ENCODE data around the gene DENND1B.

DNA sequence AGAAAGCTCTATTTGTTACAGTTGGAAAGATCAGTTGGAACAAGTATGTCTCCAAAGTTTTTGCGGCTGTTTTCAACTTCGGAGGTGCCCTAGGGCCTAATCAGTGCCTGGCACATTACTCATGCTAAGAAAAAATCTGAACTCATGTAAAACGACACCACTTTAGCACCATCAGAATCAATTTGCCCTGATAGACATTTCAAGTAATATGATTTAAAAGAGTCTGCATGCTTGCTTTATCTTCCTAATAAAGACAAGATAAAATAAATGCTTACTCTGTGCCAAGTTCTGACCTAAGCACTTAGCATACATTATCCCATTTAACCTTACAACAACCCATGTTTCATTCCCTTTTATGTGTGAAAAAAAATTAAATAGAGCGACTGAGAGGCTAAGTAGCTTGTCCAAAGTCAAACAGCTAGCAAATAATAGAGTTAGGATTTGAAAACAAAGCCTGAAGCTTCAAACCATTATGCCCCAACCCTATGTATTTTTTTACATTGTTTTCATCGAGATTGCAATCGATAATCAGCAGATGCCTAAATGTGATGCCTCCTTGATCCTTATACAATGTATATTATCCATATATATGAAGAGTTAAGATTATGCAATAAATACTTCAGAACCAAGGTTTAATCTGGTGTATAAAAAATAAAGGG is 91.3 kb downstream of the DENND1B start:
- TF ChIP-seq, protein P1, sequence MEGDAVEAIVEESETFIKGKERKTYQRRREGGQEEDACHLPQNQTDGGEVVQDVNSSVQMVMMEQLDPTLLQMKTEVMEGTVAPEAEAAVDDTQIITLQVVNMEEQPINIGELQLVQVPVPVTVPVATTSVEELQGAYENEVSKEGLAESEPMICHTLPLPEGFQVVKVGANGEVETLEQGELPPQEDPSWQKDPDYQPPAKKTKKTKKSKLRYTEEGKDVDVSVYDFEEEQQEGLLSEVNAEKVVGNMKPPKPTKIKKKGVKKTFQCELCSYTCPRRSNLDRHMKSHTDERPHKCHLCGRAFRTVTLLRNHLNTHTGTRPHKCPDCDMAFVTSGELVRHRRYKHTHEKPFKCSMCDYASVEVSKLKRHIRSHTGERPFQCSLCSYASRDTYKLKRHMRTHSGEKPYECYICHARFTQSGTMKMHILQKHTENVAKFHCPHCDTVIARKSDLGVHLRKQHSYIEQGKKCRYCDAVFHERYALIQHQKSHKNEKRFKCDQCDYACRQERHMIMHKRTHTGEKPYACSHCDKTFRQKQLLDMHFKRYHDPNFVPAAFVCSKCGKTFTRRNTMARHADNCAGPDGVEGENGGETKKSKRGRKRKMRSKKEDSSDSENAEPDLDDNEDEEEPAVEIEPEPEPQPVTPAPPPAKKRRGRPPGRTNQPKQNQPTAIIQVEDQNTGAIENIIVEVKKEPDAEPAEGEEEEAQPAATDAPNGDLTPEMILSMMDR (IDR thresholded peaks at IDR 0.05 in 2 of 3, conservative IDR thresholded peaks at IDR 0.05 in 1 of 3; ENCODE audit: insufficient read depth in 2 of 3, low read depth in 1 of 3, low read length in 3 of 3), result no peak
- no peak for TF ChIP-seq MAFF (IDR thresholded peaks at IDR 0.05; ENCODE audit: low read length)
- TF ChIP-seq ESRRB (CRISPR knock-in tag; IDR thresholded peaks at IDR 0.05; ENCODE audit: borderline replicate concordance), result no peak
- TF ChIP-seq, protein P2, sequence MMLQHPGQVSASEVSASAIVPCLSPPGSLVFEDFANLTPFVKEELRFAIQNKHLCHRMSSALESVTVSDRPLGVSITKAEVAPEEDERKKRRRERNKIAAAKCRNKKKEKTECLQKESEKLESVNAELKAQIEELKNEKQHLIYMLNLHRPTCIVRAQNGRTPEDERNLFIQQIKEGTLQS (IDR thresholded peaks at IDR 0.05), result no peak
- TF ChIP-seq, protein P2 (CRISPR knock-in tag; conservative IDR thresholded peaks at IDR 0.05), result no peak
- TF ChIP-seq POLR2A (conservative IDR thresholded peaks at IDR 0.05), result no peak
- TF ChIP-seq GTF2F1 (IDR thresholded peaks at IDR 0.05; ENCODE audit: low read depth, low read length), result no peak
- TF ChIP-seq, protein P3, sequence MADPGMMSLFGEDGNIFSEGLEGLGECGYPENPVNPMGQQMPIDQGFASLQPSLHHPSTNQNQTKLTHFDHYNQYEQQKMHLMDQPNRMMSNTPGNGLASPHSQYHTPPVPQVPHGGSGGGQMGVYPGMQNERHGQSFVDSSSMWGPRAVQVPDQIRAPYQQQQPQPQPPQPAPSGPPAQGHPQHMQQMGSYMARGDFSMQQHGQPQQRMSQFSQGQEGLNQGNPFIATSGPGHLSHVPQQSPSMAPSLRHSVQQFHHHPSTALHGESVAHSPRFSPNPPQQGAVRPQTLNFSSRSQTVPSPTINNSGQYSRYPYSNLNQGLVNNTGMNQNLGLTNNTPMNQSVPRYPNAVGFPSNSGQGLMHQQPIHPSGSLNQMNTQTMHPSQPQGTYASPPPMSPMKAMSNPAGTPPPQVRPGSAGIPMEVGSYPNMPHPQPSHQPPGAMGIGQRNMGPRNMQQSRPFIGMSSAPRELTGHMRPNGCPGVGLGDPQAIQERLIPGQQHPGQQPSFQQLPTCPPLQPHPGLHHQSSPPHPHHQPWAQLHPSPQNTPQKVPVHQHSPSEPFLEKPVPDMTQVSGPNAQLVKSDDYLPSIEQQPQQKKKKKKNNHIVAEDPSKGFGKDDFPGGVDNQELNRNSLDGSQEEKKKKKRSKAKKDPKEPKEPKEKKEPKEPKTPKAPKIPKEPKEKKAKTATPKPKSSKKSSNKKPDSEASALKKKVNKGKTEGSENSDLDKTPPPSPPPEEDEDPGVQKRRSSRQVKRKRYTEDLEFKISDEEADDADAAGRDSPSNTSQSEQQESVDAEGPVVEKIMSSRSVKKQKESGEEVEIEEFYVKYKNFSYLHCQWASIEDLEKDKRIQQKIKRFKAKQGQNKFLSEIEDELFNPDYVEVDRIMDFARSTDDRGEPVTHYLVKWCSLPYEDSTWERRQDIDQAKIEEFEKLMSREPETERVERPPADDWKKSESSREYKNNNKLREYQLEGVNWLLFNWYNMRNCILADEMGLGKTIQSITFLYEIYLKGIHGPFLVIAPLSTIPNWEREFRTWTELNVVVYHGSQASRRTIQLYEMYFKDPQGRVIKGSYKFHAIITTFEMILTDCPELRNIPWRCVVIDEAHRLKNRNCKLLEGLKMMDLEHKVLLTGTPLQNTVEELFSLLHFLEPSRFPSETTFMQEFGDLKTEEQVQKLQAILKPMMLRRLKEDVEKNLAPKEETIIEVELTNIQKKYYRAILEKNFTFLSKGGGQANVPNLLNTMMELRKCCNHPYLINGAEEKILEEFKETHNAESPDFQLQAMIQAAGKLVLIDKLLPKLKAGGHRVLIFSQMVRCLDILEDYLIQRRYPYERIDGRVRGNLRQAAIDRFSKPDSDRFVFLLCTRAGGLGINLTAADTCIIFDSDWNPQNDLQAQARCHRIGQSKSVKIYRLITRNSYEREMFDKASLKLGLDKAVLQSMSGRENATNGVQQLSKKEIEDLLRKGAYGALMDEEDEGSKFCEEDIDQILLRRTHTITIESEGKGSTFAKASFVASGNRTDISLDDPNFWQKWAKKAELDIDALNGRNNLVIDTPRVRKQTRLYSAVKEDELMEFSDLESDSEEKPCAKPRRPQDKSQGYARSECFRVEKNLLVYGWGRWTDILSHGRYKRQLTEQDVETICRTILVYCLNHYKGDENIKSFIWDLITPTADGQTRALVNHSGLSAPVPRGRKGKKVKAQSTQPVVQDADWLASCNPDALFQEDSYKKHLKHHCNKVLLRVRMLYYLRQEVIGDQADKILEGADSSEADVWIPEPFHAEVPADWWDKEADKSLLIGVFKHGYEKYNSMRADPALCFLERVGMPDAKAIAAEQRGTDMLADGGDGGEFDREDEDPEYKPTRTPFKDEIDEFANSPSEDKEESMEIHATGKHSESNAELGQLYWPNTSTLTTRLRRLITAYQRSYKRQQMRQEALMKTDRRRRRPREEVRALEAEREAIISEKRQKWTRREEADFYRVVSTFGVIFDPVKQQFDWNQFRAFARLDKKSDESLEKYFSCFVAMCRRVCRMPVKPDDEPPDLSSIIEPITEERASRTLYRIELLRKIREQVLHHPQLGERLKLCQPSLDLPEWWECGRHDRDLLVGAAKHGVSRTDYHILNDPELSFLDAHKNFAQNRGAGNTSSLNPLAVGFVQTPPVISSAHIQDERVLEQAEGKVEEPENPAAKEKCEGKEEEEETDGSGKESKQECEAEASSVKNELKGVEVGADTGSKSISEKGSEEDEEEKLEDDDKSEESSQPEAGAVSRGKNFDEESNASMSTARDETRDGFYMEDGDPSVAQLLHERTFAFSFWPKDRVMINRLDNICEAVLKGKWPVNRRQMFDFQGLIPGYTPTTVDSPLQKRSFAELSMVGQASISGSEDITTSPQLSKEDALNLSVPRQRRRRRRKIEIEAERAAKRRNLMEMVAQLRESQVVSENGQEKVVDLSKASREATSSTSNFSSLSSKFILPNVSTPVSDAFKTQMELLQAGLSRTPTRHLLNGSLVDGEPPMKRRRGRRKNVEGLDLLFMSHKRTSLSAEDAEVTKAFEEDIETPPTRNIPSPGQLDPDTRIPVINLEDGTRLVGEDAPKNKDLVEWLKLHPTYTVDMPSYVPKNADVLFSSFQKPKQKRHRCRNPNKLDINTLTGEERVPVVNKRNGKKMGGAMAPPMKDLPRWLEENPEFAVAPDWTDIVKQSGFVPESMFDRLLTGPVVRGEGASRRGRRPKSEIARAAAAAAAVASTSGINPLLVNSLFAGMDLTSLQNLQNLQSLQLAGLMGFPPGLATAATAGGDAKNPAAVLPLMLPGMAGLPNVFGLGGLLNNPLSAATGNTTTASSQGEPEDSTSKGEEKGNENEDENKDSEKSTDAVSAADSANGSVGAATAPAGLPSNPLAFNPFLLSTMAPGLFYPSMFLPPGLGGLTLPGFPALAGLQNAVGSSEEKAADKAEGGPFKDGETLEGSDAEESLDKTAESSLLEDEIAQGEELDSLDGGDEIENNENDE (IDR thresholded peaks at IDR 0.05; ENCODE audit: low read depth, low read length), result no peak
- TF ChIP-seq CHD2 (IDR thresholded peaks at IDR 0.05; ENCODE audit: low read depth, low read length), result no peak
- TF ChIP-seq SP2 (IDR thresholded peaks at IDR 0.05; ENCODE audit: extremely low read depth, low read depth, low read length, poor library complexity, severe bottlenecking), result no peak
- TF ChIP-seq EGR1 (conservative IDR thresholded peaks at IDR 0.05), result no peak
